KOPT-K1 (cell line): ENCODE results near the gene GYPA.
"Not testable (repeated sequence)": the region's sequence is repeated elsewhere in the genome, so short reads cannot be mapped to it uniquely, and the experiment has no call there.

Experiments used
- H3K27ac ChIP-seq: fragments of 200-600 bp; sonication (generic); 2 replicates; pipeline ENCODE4 v1.5.1; 2016; ENCODE audit warnings: antibody characterized with exemption, mild to moderate bottlenecking, low read depth, low read length; ENCODE audit not compliant: poor library complexity, severe bottlenecking
- H3K36me3 ChIP-seq: fragments of 200-600 bp; sonication (generic); 2 replicates; pipeline ENCODE4 v1.5.1; 2017; ENCODE audit warnings: antibody characterized with exemption, mild to moderate bottlenecking, low read length, moderate library complexity; ENCODE audit not compliant: insufficient read depth
- H3K9me3 ChIP-seq: fragments of 200-600 bp; sonication (generic); 2 replicates; pipeline ENCODE4 v1.5.1; 2017; ENCODE audit warnings: antibody characterized with exemption, low read length, mild to moderate bottlenecking; ENCODE audit not compliant: insufficient read depth, poor library complexity, severe bottlenecking

The GYPA gene

DNA sequence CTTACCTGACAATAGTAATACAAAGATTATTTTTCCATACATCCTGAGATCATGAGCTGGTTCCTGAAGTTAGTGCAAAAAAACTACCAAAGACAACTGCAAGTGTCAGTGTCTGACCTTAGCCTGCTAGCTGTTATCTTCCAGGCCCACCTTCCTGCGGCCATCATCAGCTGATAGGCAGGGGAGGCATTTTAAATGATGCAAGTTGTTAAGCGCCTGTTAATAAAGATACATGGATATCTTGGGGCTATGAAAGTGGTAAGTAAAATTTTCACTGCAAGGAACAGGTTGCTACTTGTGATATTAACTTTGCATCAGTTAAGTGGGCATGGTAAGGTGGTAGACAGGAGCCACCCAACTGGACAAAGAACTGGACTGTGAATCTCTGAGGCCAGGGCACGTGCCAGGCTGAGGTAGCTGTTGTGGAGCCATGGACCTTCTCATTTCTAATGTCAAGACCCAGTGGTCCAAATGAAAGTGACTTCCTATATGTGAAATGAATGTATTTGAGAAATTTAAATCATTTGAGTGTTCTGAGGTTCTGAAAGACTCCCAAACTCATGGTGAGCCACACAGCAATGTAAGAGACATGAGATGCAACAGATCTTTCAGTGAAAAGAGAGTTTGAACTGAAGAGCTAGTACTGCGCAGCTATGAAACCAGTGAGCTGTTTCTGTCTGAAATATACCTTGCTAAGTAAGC, at the start of gene GYPA:
Gene GYPA, minus strand, starts transcription at position 125 of the 702 bp plus-strand sequence. Its CDS starts 83 bp downstream, at position 42.
- not testable (repeated sequence) for H3K27ac ChIP-seq, H3K9me3 ChIP-seq, H3K36me3 ChIP-seq

DNA sequence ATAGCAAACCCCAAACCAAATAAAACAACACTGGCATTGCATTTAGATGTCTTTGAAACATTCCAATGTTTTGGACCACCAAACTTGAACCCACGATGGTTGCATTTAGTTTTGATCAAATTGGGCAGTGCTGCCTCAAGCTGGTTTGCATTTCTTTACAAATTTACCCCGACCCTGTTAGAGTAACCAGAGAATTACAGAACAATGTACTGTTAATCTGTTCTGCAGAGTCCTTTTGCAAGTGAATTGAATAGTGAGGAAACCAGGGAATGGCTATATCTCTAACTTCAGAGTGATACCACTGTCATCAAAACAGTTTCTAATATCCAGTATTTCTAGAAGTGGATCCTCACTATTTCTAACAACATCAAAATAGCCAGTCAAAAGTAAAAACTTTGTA, 49.5 kb upstream of the GYPA start:
- Histone ChIP-seq H3K9me3 (peaks cover 8% of the 10 kb centered on the region), H3K27ac (no peak overlapping the region), H3K36me3 (no peaks in the 10 kb centered on the region)

DNA sequence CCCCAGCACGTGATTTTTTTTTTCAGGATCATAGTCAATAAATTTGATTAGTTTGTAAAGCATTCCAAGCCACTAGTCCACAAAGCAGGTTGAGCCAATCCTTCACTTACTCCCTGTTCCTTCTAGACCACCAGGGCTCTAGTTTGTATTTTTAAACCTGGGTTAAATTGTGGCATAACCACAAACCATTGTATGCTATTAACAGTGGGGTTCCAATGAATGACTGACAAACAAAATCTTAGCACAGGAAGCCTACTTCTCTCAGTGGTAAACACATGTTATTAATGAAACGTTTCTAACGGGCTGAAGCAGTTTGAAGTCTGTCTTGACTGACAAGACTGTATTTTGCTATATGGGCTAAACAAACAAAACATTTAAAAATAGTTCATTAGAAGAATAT, 48.6 kb upstream of the GYPA start:
- Histone ChIP-seq H3K27ac (no peak overlapping the region), H3K36me3 (no peaks in the 10 kb centered on the region), H3K9me3 (no peaks in the 10 kb centered on the region)

DNA sequence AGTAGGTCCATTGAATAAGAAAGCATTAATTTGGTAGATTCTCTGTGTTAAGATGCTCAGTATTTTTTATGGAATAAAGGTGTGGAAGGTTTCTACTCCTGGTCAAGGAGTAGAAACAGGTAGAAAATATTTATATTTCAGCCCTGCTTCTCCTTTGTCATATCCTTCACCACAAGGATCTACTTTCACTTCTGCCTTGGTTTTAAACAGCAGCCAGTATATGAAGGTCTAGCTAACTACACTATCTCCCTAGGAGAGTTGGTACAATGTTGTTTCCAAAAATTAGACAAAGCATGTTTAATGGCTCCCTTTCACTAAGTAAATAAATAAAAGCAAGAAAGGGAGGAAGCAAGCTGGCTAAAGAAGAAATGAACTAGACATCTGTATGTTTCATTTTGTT, 44.6 kb upstream of the GYPA start:
- no peaks in the 10 kb centered on the region for H3K36me3 ChIP-seq
- no peaks in the 10 kb centered on the region for H3K9me3 ChIP-seq
- H3K27ac ChIP-seq = no peak overlapping the region

DNA sequence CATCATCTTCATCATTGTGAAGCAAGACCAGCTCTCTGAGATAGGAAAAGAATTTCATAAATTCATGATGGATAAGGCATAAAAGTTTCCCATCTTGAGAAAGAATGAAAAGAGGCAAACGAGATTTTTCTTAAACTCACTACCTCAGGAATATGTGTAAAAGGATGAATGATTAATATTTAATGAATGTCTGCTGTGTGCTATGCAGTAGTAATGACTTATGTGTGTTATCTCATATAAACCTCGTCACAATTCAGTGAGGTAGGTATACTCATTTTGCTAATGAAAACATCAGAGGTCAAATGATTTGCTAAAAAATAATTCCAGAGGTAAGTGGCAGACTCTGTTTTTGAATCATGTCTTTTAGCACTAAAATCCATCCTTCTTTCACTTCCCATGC, 42.6 kb upstream of the GYPA start:
- Histone ChIP-seq H3K27ac (no peak overlapping the region), H3K36me3 (no peaks in the 10 kb centered on the region), H3K9me3 (no peaks in the 10 kb centered on the region)

DNA sequence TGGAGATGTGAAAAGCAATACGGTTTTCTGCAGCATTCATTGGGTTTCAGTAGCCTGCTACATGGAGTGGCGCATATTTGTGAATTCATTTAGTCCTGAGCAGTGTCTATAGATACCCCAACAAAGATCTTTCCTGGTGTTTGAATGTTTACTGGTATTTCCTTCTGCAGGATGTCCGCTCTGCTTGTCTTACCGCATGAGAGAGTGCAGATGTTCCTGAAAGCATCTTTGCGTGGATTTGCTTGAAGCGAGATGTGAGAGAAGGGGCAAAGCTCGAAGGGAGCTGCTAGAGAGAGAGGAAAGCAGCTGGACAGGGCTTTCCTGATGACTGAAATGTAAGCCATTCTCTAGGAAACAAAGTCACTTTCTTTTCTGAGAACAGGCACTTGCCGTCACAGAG, 40.9 kb upstream of the GYPA start:
- H3K27ac ChIP-seq = no peak overlapping the region
- H3K36me3 ChIP-seq = no peaks in the 10 kb centered on the region
- H3K9me3 ChIP-seq = no peaks in the 10 kb centered on the region

DNA sequence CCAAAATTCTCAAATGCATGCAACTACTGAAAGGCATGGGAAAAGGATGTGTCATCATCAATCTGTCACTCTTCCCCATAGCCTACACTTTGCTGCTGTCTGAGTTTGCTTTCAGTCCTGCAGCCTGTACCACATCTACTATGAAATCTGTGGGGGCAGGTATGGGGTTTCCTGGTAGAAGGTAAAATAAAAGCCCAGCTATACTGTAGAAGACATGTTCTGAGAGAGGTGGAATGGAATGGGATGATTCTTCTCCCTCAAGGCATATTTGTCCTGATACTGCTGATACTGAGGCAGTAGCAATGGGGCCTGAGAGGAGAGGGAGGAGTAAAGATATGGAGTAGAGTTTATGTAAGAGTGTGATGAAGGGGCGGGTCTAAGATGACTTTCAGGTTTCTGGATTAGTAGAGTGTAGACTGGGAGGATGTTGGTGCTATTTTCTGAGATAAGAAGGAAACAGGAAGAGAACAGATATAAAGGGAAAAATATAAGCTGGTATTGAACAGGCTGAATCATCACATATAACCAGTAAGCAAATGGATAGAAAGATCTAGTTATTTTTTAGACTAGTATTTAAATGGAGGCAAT, 38.7 kb upstream of the GYPA start:
- Histone ChIP-seq H3K36me3 (no peaks in the 10 kb centered on the region), H3K27ac (no peak overlapping the region), H3K9me3 (no peaks in the 10 kb centered on the region)

DNA sequence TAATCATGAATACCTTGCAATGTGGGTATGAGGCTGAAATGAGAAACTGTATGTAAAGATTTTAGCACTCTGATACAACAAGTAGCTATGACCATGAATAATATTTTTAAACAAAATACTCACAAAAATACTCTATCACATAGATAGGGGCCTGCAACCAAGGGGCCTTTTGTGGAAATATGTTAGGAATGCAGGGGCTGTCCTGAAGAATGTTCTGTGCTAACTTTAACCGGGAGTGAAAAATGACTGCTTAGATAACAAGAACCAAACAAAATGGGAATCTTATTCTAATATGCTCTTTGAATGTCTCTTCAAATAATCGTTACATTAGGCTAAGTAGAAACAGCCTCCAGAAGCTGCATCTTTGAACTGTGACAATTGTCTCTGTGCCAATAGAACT, 37.9 kb upstream of the GYPA start:
- no peak overlapping the region for H3K27ac ChIP-seq
- H3K9me3 ChIP-seq = no peaks in the 10 kb centered on the region
- no peaks in the 10 kb centered on the region for H3K36me3 ChIP-seq

DNA sequence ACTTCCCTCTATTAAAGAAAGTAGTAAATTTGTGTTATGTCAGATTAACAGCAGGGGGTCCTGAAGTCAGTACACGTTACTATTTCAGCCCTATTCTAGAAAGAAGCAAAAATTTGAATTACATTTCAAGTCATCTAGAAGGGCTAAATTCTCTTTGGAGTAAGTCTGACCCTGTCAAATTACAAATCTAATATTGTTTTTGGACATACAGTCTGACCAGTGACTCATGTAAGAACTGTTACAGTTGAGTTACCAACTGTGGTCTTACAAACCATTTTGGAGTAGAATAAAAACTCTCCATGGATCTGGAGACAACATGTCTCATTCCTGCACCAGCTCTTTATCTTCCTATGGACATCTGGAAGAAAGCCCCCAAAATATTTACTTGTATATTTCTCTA, 36.0 kb upstream of the GYPA start:
- Histone ChIP-seq H3K27ac (no peak overlapping the region), H3K36me3 (no peaks in the 10 kb centered on the region), H3K9me3 (no peaks in the 10 kb centered on the region)

DNA sequence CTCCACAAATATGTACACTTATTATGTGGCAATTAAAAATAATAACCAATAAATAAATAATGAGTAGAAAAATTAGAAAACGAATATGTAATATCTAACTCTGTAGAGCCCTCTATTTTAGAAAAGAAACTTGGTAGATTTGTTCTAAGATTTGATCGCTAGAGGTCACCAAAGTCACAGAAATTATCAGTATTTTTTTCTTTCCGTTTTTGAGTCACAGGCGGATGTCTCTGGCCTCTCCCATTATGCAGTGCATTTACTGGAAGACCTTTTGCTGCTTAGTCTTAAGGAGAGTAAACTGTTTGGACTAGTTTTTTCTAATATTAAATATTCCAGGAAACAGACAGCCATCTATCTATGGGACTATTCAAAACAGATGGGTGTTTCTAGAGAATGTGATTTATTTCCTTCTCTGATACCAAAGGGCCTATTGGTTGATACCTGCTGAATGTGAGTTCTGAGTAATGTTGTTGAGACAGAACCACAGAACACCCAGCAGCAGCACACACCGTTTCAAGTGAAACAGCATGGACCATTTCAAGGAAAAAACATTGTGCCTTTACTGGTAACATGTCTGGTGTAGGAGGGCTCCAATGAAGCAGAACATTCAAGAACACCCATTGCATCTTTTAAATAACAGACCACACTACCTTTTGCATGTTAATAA, 34.0 kb upstream of the GYPA start:
- Histone ChIP-seq H3K9me3 (no peaks in the 10 kb centered on the region), H3K27ac (peak overlapping the region; percentile 33), H3K36me3 (no peaks in the 10 kb centered on the region)

DNA sequence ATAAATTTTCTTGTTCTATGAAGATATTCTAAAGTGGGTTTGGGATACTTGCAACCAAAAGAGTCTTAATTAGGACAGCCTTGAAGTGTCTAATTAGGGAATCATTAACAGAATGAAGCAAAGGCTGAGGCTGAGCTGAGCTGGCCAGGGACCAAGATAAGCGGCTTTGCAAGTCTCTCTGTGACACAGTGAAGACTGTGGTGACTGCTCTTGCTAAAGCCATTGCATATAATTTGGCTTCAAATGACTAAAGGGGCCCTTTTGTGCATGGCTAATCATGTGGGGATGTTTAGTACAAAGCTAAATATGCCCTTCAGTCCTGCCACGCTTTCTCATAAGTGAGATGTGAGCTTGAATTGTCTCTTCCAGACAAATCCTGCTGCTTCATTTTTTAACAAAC, 31.2 kb upstream of the GYPA start:
- Histone ChIP-seq H3K36me3 (no peaks in the 10 kb centered on the region), H3K27ac (no peak overlapping the region), H3K9me3 (no peaks in the 10 kb centered on the region)

DNA sequence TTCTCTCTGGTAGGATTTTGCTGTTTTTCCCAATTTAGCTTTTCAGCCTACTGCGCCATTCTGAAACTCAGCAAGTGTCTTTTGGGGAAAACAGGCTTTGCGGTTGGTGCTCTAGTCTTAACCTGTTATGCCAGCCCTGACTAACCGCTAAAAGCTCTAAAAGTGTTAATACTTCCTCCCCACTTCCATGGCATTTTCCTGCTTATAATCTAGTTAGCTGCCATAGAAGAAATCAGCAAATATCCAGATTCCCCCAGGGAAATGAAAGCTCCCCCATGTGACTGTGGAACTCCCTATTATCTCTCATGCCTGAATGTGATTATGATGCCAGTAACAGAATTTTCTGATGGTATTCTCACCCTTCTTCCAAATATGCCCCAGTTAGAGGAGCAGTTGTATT, 28.7 kb upstream of the GYPA start:
- Histone ChIP-seq H3K27ac (no peak overlapping the region), H3K36me3 (no peaks in the 10 kb centered on the region), H3K9me3 (peaks cover 3% of the 10 kb centered on the region)

DNA sequence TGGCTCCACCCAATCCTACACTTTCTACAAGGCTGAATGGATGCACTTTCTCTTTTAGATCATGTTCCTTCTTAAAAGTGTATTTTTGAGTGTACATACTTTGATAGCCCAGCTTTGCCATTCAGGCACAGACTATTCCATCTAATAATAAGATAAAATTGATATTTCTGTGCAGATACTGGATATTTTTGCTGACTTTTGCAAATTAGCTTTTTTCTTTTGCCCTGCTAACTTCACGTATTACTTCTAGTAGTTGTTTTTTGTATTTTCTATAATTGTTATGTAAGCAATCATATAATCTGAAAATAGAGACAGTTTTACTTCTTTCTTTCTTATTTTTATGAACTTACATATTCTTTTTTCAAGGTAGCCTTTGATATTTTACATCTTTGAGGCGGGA, 13.5 kb upstream of the GYPA start:
- H3K9me3 ChIP-seq = peaks cover 4% of the 10 kb centered on the region
- no peak overlapping the region for H3K27ac ChIP-seq
- no peaks in the 10 kb centered on the region for H3K36me3 ChIP-seq

DNA sequence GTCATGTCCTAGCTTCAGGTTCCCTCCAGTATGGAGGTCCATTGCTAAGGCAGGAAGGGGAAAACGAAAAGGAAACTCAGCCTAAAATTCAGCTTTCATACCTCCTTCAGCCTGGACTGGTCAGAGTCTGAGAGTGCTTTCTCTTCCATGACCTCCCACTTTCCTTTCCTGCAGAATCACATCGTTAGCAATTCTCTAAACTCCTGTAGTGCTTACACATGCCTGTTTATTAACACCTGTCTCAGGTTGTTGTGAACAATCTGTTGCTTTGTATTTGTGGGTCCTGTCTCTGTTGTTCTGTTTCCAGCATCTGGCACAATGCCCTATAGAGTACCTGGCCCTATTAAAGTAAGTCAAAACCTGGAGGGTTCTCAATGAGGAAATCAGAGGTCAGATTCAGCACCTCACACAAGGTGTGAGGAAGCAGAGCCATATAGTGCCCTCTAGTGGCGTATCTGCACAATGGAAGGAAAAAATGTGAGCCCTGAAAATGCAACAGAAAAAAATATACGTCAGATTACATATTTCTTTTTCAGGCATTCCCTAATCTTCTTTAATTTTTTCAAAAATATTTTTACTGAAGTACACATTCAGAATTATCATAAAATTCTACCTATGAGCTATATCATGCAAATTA, 2.3 kb upstream of the GYPA start:
- H3K9me3 ChIP-seq, H3K27ac ChIP-seq, H3K36me3 ChIP-seq: not testable (repeated sequence)

DNA sequence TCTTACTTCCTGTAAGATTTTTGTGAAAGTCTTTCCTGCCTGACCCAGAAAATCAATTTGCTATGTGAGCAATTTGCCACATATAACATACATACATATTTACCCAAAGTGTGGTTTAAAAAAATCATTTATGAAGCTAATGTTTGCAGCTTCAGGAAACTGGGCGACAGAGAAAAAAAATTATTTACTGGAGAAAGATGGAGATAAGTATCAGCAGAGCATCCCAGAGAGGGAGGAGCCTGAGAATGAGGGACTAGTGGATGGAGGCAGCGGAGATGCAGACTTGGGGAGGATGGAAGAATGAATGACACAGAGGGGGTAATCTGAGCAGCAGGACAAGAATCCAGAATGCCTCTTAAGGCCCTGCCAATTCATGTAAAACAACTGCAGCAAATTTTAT, 975 bp upstream of the GYPA start:
- H3K27ac ChIP-seq = no peak overlapping the region
- no peaks in the 10 kb centered on the region for H3K9me3 ChIP-seq
- H3K36me3 ChIP-seq = no peaks in the 10 kb centered on the region
